Testis (tissue), 3 donors: ENCODE measurements around the gene RIMS3. TPM values are rescaled to one million over a fixed set of nuclear protein-coding genes. Genes with fewer than 3 reads are reported as not detected.

Experiments used
- DNase-seq: peaks from one replicate; pipeline ENCODE4 v3.0.0-alpha.2; 2019
- H3K27ac ChIP-seq, 2 donors: fragments of 200-600 bp; sonication (generic); one replicate each; pipeline ENCODE4 v1.5.1; 2019
- H3K27me3 ChIP-seq: fragments of 200-600 bp; sonication (generic); one replicate; pipeline ENCODE4 v1.5.1; 2019
- H3K36me3 ChIP-seq: fragments of 200-600 bp; sonication (generic); one replicate; pipeline ENCODE4 v1.5.1; 2017; ENCODE audit warnings: low read depth; ENCODE audit errors: missing control alignments
- H3K4me1 ChIP-seq: fragments of 200-600 bp; sonication (generic); one replicate; pipeline ENCODE4 v1.5.1; 2019
- H3K4me3 ChIP-seq, 2 donors: fragments of 200-600 bp; sonication (generic); one replicate each; pipeline ENCODE4 v1.5.1; 2017 to 2019
- H3K9me3 ChIP-seq: fragments of 200-600 bp; sonication (generic); one replicate; pipeline ENCODE4 v1.5.1; 2017
- POLR2A ChIP-seq: fragments of 450-650 bp; IDR thresholded peaks from one replicate; pipeline ENCODE4 v1.6.1; 2017; ENCODE audit warnings: antibody characterized with exemption, mild to moderate bottlenecking, moderate library complexity
- WGBS, 2 donors: methylation state at CpG; one replicate each; pipeline ENCODE4 v1.1.5; 2018; 5-methylcytosine and 5-hydroxymethylcytosine counted together
- intact Hi-C: fragments of 100-400 bp; cut with DNase I; formaldehyde crosslinking; loops from one replicate; pipeline ENCODE4 v1.15.1; 2023; ENCODE audit warnings: low total_unique reads
- polyA plus RNA-seq: library from polyadenylated mRNA; stranded (reverse); fragments of 350-450 nt; fragmentation: Illumina TruSeq; extraction: RNeasy Lipid Tissue Mini Kit (QIAGEN cat#74804); gene quantifications from one replicate; pipeline ENCODE4 v1.2.3, GENCODE V29; 2014; ENCODE audit warnings: low read depth, low replicate concordance; ENCODE audit not compliant: insufficient read depth
- total RNA-seq, 2 donors: library from RNA; depleted of rRNA; stranded (reverse); fragments of >200 nt; gene quantifications; one replicate each; pipeline ENCODE4 v1.2.3, GENCODE V29; 2016
- TF ChIP-seq, protein P1 (sequence below), 3 experiments: fragments of 450-650 bp in 2 of 3; fragments of 200-600 bp in 1 of 3; sonication (generic) in 1 of 3; IDR thresholded peaks; one replicate each; pipeline ENCODE4 v1.5.1; 2016 to 2019; ENCODE audit warnings: antibody characterized with exemption in 3 of 3, mild to moderate bottlenecking in 2 of 3, moderate library complexity in 1 of 3

Gene RIMS3
- total and polyA plus RNA-seq, 3 donors from 2014 or later = 4.6 to 9.4 (median 8.3) TPM

DNA sequence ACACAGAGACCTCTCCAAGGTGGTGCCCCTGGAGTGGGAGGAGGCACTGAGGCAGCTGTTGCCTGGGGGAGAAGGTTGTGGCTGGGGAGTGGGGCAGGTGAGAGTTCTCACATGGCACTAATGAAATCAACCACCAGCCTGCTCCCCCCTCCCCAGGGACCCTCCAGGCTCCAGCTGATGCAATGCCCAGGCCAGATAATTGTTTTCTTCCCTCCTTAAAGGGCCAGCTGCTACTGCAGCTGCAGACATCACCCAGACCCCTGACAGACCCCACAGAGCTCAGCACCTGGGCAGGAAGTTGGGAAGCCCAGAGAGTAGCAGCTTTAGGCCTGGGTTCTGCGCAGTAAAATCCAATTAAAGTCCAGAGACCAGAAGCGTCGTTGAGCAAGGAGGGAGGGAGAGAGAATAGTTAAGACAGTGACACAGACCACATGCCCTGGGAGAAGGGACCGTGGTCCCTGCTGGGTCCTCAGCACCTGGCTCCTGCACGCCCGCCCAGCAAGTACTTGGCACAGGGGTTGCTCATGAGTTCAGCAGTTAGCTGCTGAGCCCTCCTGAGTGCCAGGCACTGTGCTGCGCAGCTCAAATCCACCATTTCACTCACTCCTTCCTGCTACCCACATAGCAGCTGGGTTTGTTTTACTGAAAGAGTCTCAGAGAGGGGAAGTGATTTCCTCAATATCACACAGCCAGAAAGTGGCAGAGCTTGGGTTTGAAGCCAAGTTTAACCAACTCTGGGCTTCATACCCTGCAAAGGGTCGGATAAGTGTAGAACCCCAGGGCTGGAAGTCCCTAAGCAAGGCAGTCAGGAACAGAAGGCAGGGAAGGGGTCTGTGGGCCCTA is 1.9 kb downstream of the RIMS3 start:
- H3K4me3 ChIP-seq = no peak overlapping the region
- no peaks in the 10 kb centered on the region for H3K9me3 ChIP-seq
- no peaks in the 10 kb centered on the region for H3K36me3 ChIP-seq
- TF ChIP-seq POLR2A = no peak
- TF ChIP-seq, protein P1, sequence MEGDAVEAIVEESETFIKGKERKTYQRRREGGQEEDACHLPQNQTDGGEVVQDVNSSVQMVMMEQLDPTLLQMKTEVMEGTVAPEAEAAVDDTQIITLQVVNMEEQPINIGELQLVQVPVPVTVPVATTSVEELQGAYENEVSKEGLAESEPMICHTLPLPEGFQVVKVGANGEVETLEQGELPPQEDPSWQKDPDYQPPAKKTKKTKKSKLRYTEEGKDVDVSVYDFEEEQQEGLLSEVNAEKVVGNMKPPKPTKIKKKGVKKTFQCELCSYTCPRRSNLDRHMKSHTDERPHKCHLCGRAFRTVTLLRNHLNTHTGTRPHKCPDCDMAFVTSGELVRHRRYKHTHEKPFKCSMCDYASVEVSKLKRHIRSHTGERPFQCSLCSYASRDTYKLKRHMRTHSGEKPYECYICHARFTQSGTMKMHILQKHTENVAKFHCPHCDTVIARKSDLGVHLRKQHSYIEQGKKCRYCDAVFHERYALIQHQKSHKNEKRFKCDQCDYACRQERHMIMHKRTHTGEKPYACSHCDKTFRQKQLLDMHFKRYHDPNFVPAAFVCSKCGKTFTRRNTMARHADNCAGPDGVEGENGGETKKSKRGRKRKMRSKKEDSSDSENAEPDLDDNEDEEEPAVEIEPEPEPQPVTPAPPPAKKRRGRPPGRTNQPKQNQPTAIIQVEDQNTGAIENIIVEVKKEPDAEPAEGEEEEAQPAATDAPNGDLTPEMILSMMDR (IDR thresholded peaks at IDR 0.05) = no peak
- intact Hi-C loops = no loop called here
- peaks cover 6% of the 10 kb centered on the region for H3K4me1 ChIP-seq
- DNase-seq = no peak
- H3K27me3 ChIP-seq = no peaks in the 10 kb centered on the region
- H3K27ac ChIP-seq = no peak overlapping the region
- 61 to 68% methylated on average over 8 of the region's 8 CpGs for WGBS, 2 donors

DNA sequence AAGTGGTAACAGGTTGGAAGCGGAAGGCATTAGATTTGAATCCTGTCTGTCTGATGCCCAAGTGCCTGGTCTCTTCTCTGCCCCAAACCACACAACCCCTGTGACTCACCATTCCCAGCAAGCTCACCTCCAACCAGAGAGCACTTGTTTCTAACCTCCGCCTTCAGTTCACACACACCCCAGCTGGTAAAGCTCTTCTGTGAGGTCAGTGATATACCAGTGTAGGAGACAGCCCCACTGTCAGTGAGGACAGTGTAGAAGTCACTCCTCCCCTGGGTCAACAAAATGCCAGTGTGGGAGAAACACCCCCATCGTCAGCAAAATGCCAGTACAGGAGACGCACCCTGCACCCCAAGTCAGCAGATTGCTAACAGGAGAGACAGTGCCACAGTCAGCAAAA is 2.6 kb downstream of the RIMS3 start:
- no peak overlapping the region for H3K27ac ChIP-seq
- intact Hi-C loops = no loop called here
- DNase-seq = no peak

DNA sequence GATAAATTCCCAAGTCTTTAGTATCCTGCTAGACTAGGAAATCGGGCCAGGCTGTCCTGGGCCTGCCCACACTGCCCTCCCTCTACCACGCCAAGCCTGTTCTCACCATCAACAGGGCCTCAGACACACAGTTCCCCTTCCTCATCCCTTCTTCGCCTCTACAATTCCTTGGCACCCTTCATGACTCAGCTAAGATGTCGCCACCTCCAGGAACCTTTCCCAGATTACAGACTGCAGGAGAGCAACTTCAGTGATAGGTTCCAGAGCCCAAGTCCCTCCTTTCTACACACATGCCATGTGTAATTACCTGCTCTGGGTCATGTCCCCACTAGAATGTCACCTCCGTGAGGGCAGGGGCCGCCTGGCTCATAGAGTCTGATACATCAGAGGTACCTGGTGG is 3.3 kb downstream of the RIMS3 start:
- H3K36me3 ChIP-seq = no peaks in the 10 kb centered on the region
- H3K4me3 ChIP-seq = no peak overlapping the region
- peaks cover 6% of the 10 kb centered on the region for H3K4me1 ChIP-seq
- TF ChIP-seq, protein P1 (IDR thresholded peaks at IDR 0.05) = no peak
- TF ChIP-seq POLR2A = no peak
- H3K27me3 ChIP-seq = no peaks in the 10 kb centered on the region
- H3K9me3 ChIP-seq = no peaks in the 10 kb centered on the region
- DNase-seq = no peak
- 86 to 89% methylated on average over 6 of the region's 6 CpGs for WGBS, 2 donors
- intact Hi-C loops = no loop called here
- H3K27ac ChIP-seq = no peak overlapping the region

More for the DNA sequence above, 2.6 kb downstream of the RIMS3 start:
- no peak overlapping the region for H3K4me3 ChIP-seq
- 78 to 84% methylated on average over 4 of the region's 4 CpGs for WGBS, 2 donors
- H3K9me3 ChIP-seq = no peaks in the 10 kb centered on the region
- TF ChIP-seq, protein P1 (IDR thresholded peaks at IDR 0.05) = no peak
- TF ChIP-seq POLR2A = no peak
- H3K36me3 ChIP-seq = no peaks in the 10 kb centered on the region
- H3K27me3 ChIP-seq = no peaks in the 10 kb centered on the region
- peaks cover 6% of the 10 kb centered on the region for H3K4me1 ChIP-seq

DNA sequence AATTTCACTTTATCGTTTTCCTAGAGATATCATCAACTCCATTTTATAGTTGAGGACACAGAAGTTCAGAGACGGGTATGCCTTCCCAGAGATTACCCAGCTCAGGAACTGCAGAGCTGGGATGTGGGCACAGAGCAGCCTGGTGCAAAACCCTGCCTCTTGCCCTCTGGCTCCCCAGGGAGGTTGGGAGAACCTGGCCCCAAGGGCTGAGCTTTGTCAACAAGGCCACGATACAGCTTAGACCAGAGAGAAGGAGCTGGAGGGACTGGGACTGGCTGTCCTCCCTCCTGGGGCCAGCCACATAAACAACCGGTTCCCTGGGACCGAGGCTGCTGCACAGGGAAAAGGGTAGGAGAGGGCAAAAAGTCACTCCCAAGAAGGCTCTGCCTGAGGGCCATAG is 3.8 kb downstream of the RIMS3 start:
- TF ChIP-seq POLR2A = no peak
- TF ChIP-seq, protein P1 (IDR thresholded peaks at IDR 0.05) = no peak
- WGBS, 2 donors = 58 to 59% methylated on average over 5 of the region's 5 CpGs
- peaks cover 6% of the 10 kb centered on the region for H3K4me1 ChIP-seq
- no peak for DNase-seq
- intact Hi-C loops = no loop called here
- H3K36me3 ChIP-seq = no peaks in the 10 kb centered on the region
- no peaks in the 10 kb centered on the region for H3K9me3 ChIP-seq
- no peak overlapping the region for H3K27ac ChIP-seq
- H3K27me3 ChIP-seq = no peaks in the 10 kb centered on the region
- H3K4me3 ChIP-seq = no peak overlapping the region

DNA sequence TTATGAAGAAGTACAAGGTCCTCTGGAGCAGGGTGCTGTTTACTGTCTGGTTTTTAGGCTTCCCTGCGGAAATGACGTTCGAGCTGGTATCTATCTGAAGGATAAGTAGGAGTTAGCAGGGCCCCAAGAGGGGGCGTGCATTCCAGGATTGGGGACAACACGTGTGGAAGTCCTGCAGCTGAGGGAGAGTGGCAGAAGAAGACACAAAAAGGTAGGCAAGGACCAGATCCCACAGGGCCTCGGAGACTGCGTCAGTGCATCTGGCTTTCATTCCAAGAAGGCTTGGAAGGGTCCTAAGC is 5.9 kb downstream of the RIMS3 start:
- no peaks in the 10 kb centered on the region for H3K36me3 ChIP-seq
- 54 to 65% methylated on average over 7 of the region's 7 CpGs for WGBS, 2 donors
- intact Hi-C loops = no loop called here
- DNase-seq = no peak
- no peak overlapping the region for H3K27ac ChIP-seq
- no peaks in the 10 kb centered on the region for H3K9me3 ChIP-seq
- H3K27me3 ChIP-seq = no peaks in the 10 kb centered on the region
- H3K4me1 ChIP-seq = no peaks in the 10 kb centered on the region
- no peak overlapping the region for H3K4me3 ChIP-seq
- TF ChIP-seq, protein P1 (IDR thresholded peaks at IDR 0.05) = no peak
- TF ChIP-seq POLR2A = no peak
